AG04449 (cell line): ENCODE measurements around the gene SLC29A2.

Experiments
- CTCF ChIA-PET: fragments of 350-600 bp; formaldehyde crosslinking; extraction: SDS; loops from one replicate; lab custom pipeline; 2021; ENCODE audit warnings: antibody characterized with exemption; lab: Yijun Ruan, JAX
- POLR2A ChIA-PET: fragments of 400-600, 350-600 bp; formaldehyde crosslinking; extraction: SDS; loops from one replicate; lab custom pipeline; 2020; ENCODE audit warnings: antibody characterized with exemption, inconsistent platforms; lab: Yijun Ruan, JAX
- DNase-seq: peaks from one replicate; pipeline ENCODE4 v3.0.0-alpha.2; 2010; ENCODE audit warnings: low read depth, low spot score
- H3K4me3 ChIP-seq: 2 replicates; pipeline ENCODE4 v1.5.1; 2011; ENCODE audit warnings: low read depth, mild to moderate bottlenecking, control low read depth, low read length
- TF ChIP-seq, protein P1 (sequence below): IDR thresholded peaks from one replicate; pipeline ENCODE4 v1.5.1; 2011; ENCODE audit warnings: mild to moderate bottlenecking, moderate library complexity, low read length, control low read depth, inconsistent platforms; ENCODE audit not compliant: insufficient read depth; ENCODE audit errors: missing control alignments

The SLC29A2 gene

DNA sequence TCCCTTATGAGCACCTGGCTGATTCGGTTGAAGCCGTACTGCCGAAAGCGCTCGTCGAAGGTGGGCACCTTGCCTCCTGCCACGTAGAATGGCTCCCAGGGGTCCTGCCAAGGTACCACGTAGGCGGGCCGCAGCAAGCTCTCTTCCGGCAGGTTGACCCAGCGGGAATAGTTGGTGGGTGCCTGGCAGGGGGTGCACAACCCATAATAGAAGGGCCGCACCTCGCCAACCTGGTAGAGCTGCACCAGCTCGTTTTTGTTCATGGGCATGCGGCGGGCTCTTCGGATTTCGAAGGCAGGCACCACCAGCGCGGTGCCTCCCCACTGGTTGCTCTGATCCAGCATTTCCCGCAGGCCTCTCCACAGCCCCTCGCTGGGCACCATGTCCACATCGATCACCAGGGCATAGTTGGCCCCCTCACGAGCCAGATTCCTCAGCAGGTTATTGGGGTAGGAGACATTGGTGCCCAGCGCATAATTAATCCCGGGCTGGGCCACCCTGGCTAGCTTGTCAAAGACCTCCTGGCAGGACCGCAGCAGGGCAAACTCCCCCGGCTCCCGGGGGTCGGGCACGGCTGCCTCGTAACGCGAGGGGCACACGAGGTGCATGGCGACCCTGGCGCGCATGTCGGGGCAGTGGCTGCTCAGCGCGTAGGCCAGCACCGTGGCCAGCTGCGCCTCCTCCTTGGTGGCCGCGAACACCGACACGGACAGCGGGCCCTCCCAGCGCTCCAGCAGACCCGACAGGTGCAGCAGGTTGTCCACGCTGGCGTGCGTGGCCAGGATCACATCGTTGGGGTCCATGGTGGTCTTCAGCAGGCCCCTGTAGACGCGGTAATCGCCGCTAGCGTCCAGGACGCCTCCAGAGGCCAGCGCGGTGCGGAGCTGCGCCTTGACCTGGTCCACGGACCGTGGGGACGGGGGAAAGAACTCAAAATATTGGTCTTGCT is 24.8 kb downstream of the SLC29A2 start:
- peak overlapping the region; percentile 89 for H3K4me3 ChIP-seq
- ChIA-PET CTCF (interaction anchor here (1.0 to 11.7 kb wide), 11 partner anchors 9 to 278 kb away, joined by 3 to 129 read pairs (median 6); partner anchors contain the start of genes RAB1B and RIN1), POLR2A (interaction anchor here (1.1 to 3.3 kb wide), 3 partner anchors 11 to 34 kb away, joined by 3 to 15 read pairs (median 11); partner anchors contain the start of gene RIN1)
- no peak for DNase-seq
- TF ChIP-seq, protein P1, sequence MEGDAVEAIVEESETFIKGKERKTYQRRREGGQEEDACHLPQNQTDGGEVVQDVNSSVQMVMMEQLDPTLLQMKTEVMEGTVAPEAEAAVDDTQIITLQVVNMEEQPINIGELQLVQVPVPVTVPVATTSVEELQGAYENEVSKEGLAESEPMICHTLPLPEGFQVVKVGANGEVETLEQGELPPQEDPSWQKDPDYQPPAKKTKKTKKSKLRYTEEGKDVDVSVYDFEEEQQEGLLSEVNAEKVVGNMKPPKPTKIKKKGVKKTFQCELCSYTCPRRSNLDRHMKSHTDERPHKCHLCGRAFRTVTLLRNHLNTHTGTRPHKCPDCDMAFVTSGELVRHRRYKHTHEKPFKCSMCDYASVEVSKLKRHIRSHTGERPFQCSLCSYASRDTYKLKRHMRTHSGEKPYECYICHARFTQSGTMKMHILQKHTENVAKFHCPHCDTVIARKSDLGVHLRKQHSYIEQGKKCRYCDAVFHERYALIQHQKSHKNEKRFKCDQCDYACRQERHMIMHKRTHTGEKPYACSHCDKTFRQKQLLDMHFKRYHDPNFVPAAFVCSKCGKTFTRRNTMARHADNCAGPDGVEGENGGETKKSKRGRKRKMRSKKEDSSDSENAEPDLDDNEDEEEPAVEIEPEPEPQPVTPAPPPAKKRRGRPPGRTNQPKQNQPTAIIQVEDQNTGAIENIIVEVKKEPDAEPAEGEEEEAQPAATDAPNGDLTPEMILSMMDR: no peak

GRCh38 chr11:66345316-66345649 is 26.3 kb downstream of the SLC29A2 start:
- CTCF ChIA-PET: interaction anchor here (0.8 to 11.7 kb wide), 12 partner anchors 10 to 93 kb away, joined by 3 to 129 read pairs (median 6); partner anchors contain the start of genes MRPL11, NPAS4 and RIN1

GRCh38 chr11:66344550-66345315 is 26.8 kb downstream of the SLC29A2 start, which contains the start of gene BRMS1:
BRMS1 (minus strand) TSS chr11:66345104; CDS start chr11:66342234, 2,870 bp downstream.
- CTCF ChIA-PET: interaction anchor here (0.8 to 11.7 kb wide), 17 partner anchors 9 to 94 kb away, joined by 3 to 129 read pairs (median 5); partner anchors contain the start of genes MRPL11, NPAS4 and RIN1
- TF ChIP-seq, protein P1: no peak
- POLR2A ChIA-PET: interaction anchor here (0.8 to 3.3 kb wide), 4 partner anchors 9 to 32 kb away, joined by 4 to 15 read pairs (median 9); partner anchors contain the start of genes CD248 and RIN1
- DNase-seq: peak; percentile 79
- H3K4me3 ChIP-seq: peak within 1 kb of the TSS; percentile 99

More at GRCh38 chr11:66345316-66345649, 26.3 kb downstream of the SLC29A2 start:
- POLR2A ChIA-PET: interaction anchor here (1.3 to 3.3 kb wide), 3 partner anchors 10 to 33 kb away, joined by 6 to 15 read pairs (median 12); partner anchors contain the start of genes CD248 and RIN1
- TF ChIP-seq, protein P1: no peak
- peak overlapping the region; percentile 99 for H3K4me3 ChIP-seq
- DNase-seq: no peak

DNA sequence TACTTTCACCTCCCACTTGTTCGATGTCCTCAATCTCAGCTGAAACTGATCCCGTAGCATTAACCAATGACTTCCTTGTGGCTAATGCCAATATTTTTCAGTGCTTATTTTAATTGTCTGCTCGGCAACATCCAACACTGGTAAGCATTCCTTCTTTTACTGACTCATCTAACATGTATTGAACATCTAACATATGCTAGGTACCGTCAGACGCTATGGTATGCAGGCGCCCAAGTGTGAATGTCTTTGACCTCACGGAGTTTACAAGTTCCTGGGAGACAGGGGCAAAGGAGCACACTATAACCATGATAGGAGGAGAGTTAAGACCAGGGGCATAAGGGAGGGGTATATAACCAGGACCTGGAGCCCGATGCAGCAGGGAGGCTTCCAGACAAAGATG is 28.4 kb downstream of the SLC29A2 start:
- DNase-seq: no peak
- ChIA-PET CTCF (interaction anchor here (1.4 to 11.7 kb wide), 6 partner anchors 16 to 46 kb away, joined by 5 to 129 read pairs (median 10); no protein-coding TSS in a partner anchor), POLR2A (interaction anchor here (1.0 to 3.3 kb wide), 2 partner anchors 31 kb away, joined by 3 to 15 read pairs; no protein-coding TSS in a partner anchor)
- TF ChIP-seq, protein P1: no peak
- peak overlapping the region; percentile 15 for H3K4me3 ChIP-seq

DNA sequence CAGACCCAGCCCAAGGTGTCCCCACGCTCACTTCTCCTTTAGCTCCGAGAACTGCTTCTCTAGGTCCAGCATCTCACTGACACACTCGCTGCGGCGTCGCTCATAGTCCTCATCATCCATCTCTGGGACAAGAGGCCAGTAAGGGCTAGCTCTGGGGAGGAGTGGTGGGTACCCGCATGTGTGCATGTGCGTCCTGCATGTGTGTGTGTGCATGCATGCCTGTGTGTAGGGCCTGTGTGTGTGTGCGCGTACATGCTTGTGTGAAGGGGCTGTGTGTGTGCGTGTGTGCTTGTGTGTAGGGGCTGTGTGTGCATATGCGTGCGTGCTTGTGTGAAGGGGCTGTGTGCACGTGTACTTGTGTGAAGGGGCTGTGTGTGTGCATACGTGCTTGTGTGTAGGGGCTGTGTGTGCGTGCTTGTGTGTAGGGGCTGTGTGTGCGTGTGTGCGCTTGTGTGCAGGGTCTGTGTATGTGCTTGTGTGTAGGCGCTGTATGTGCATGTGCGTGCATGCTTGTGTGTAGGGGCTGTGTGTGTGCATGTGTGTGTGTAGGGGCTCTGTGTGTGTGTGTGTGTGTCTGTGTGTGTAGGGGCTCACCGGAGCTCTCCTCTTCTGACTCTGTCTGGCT is 29.9 kb downstream of the SLC29A2 start:
- no peak for DNase-seq
- H3K4me3 ChIP-seq: no peak overlapping the region
- TF ChIP-seq, protein P1: no peak
- CTCF ChIA-PET: interaction anchor here (0.7 to 11.7 kb wide), 4 partner anchors 12 to 47 kb away, joined by 3 to 129 read pairs (median 10); no protein-coding TSS in a partner anchor
- POLR2A ChIA-PET: no interaction called here
